SU-DHL-6 (cell line): ENCODE measurements around the gene SBF1.

Experiments used
- H2AFZ ChIP-seq: fragments of 200-600 bp; sonication (generic); 2 replicates; pipeline ENCODE4 v1.6.1; 2014; ENCODE audit warnings: low read depth, mild to moderate bottlenecking, moderate library complexity, mixed read lengths, antibody characterized with exemption, low read length; ENCODE audit not compliant: severe bottlenecking
- H3F3A ChIP-seq: fragments of 200-600 bp; shearing (Covaris generic); 2 replicates; pipeline ENCODE4 v1.6.0; 2016; ENCODE audit warnings: antibody characterized with exemption, mild to moderate bottlenecking; ENCODE audit not compliant: insufficient read depth
- H3K27ac ChIP-seq: fragments of 200-600 bp; sonication (generic); 2 replicates; pipeline ENCODE4 v1.5.1; 2016; ENCODE audit warnings: low read depth, mild to moderate bottlenecking, low read length, moderate library complexity, mixed read lengths
- H3K27me3 ChIP-seq: fragments of 200-600 bp; sonication (generic), shearing (Covaris generic); 2 replicates; pipeline ENCODE4 v1.6.0; 2014; ENCODE audit warnings: mild to moderate bottlenecking, low read length
- H3K36me3 ChIP-seq: fragments of 200-600 bp; sonication (generic); 2 replicates; pipeline ENCODE4 v1.6.1; 2014; ENCODE audit warnings: mild to moderate bottlenecking, low read length, mixed read lengths
- H3K4me2 ChIP-seq: fragments of 300-600, 200-600 bp; shearing (Covaris generic), sonication (generic); 2 replicates; pipeline ENCODE4 v1.6.0; 2014; ENCODE audit warnings: low read length, low read depth, mild to moderate bottlenecking; ENCODE audit not compliant: poor library complexity, severe bottlenecking
- H3K4me3 ChIP-seq: fragments of 200-600 bp; sonication (generic); 2 replicates; pipeline ENCODE4 v1.5.1; 2014; ENCODE audit warnings: antibody characterized with exemption, low read length, mild to moderate bottlenecking, mixed read lengths; ENCODE audit not compliant: insufficient read depth, poor library complexity, severe bottlenecking
- H3K79me2 ChIP-seq: fragments of 200-600 bp; sonication (generic); 2 replicates; pipeline ENCODE4 v1.6.1; 2014; ENCODE audit warnings: mild to moderate bottlenecking, low read length, moderate library complexity; ENCODE audit not compliant: insufficient read depth
- H3K9ac ChIP-seq: fragments of 200-600 bp; sonication (generic); 2 replicates; pipeline ENCODE4 v1.7.0; 2014; ENCODE audit warnings: mild to moderate bottlenecking, low read length
- H3K9me2 ChIP-seq: fragments of 200-600 bp; sonication (generic); replicated peaks from 2 replicates; pipeline ENCODE4 v1.6.1; 2014; ENCODE audit warnings: low read length; ENCODE audit not compliant: insufficient read depth
- H3K9me3 ChIP-seq: fragments of 200-600 bp; sonication (generic); 2 replicates; pipeline ENCODE4 v1.6.1; 2014; ENCODE audit warnings: low read length, mixed read lengths; ENCODE audit not compliant: insufficient read depth
- H4K20me1 ChIP-seq: fragments of 200-600 bp; sonication (generic); 2 replicates; pipeline ENCODE4 v1.6.1; 2014; ENCODE audit warnings: low read depth, mild to moderate bottlenecking, antibody characterized with exemption, low read length, moderate library complexity, mixed read lengths
- EZH2phosphoT487 ChIP-seq: fragments of 200-600 bp; sonication (generic), shearing (Covaris generic); conservative IDR thresholded peaks from 2 replicates; pipeline ENCODE4 v1.6.1; 2018; ENCODE audit warnings: mild to moderate bottlenecking, antibody characterized with exemption, low read length, moderate library complexity, mixed read lengths
- TF ChIP-seq, protein P1 (sequence below): fragments of 200-600 bp; sonication (generic); IDR thresholded peaks from one replicate; pipeline ENCODE4 v1.5.1; 2017; ENCODE audit warnings: antibody characterized with exemption, mild to moderate bottlenecking, low read length, moderate library complexity; ENCODE audit not compliant: insufficient read depth, poor library complexity, severe bottlenecking

Gene SBF1

DNA sequence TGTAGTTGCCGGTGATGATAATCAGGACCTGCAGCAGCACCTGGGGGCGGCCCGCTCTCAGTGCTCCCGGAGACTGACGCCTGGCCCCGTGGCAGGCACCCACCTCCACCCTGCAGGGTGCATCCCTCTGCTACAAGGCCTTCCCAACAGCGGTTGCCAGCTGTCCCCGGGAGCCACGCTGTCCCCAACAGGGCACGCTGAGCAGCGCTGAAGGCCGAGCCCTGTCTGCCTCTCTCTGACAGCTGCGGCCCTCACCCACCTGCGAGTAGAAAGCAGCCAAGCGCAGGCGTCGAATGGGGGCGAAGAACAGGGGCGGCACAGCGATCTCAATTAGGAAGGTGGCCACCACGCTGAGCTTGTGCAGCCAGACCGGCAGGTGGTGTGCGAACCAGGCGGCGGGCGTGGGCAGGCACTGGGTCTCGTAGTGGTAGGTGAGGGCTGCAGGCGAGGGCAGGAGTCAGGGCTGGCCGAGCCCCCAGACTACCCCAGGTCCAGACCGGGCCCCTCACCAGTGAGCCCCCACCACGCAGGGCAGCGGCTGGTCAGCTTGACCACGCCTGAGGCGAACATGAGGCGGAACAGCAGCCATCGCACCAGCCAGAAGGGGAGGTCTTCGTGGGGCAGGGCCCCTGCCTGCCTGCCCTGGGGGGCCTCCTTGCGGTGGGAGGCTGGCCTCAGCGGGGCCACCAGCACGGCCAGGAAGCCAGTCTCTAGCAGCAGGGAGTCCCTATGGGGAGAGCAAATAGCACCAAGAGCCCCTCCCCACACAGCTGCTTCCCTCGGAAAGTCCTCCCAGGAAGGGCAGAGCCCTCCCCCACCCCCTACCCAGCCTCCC, 31.2 kb upstream of the SBF1 start:
- Histone ChIP-seq H4K20me1 (no peaks in the 10 kb centered on the region), H3K79me2 (peaks cover 33% of the 10 kb centered on the region)

DNA sequence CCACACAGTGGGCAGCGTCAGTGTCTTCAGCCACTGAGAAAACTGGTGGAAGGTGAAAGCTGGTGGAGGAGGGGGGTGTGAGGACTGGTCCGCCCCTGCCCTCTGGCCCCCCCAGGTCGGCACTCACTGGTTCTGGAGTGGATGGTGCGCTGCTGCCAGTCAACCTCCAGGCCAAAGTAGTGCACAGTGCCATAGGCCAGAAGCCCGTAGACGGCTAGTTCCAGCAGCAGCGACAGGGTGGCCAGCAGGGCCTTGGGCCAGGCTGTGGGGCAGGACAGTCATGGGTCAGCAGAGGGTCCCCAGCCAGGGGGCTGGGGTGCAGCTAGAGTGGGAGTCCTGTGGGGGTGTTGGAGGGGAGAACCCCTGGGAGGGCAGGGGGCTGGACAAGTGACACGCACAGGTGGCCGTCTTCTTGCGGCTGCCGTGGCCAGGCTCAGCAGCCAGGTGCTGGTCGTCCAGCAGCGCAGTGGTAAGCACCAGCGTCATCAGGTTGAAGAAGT, 30.5 kb upstream of the SBF1 start:
- Histone ChIP-seq H4K20me1 (no peaks in the 10 kb centered on the region), H3K9me2 (no peaks in the 10 kb centered on the region), H3K9ac (no peak overlapping the region), H3F3A (peaks cover 9% of the 10 kb centered on the region), H2AFZ (no peak overlapping the region), H3K27me3 (no peaks in the 10 kb centered on the region), H3K4me2 (no peak overlapping the region), H3K27ac (no peak overlapping the region), H3K79me2 (peaks cover 26% of the 10 kb centered on the region), H3K36me3 (no peaks in the 10 kb centered on the region), H3K9me3 (no peaks in the 10 kb centered on the region), H3K4me3 (no peak overlapping the region)
- no peak for TF ChIP-seq EZH2phosphoT487
- TF ChIP-seq, protein P1, sequence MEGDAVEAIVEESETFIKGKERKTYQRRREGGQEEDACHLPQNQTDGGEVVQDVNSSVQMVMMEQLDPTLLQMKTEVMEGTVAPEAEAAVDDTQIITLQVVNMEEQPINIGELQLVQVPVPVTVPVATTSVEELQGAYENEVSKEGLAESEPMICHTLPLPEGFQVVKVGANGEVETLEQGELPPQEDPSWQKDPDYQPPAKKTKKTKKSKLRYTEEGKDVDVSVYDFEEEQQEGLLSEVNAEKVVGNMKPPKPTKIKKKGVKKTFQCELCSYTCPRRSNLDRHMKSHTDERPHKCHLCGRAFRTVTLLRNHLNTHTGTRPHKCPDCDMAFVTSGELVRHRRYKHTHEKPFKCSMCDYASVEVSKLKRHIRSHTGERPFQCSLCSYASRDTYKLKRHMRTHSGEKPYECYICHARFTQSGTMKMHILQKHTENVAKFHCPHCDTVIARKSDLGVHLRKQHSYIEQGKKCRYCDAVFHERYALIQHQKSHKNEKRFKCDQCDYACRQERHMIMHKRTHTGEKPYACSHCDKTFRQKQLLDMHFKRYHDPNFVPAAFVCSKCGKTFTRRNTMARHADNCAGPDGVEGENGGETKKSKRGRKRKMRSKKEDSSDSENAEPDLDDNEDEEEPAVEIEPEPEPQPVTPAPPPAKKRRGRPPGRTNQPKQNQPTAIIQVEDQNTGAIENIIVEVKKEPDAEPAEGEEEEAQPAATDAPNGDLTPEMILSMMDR, result no peak

More for the DNA sequence above, 31.2 kb upstream of the SBF1 start:
- Histone ChIP-seq H3K36me3 (no peaks in the 10 kb centered on the region), H3K4me3 (peak overlapping the region; percentile 86), H2AFZ (no peak overlapping the region), H3K9ac (peak overlapping the region; percentile 93), H3K9me2 (no peaks in the 10 kb centered on the region), H3F3A (peaks cover 9% of the 10 kb centered on the region), H3K27ac (no peak overlapping the region), H3K4me2 (peak overlapping the region; percentile 85), H3K27me3 (no peaks in the 10 kb centered on the region), H3K9me3 (no peaks in the 10 kb centered on the region)
- TF ChIP-seq, protein P1, result no peak
- TF ChIP-seq EZH2phosphoT487, result no peak

DNA sequence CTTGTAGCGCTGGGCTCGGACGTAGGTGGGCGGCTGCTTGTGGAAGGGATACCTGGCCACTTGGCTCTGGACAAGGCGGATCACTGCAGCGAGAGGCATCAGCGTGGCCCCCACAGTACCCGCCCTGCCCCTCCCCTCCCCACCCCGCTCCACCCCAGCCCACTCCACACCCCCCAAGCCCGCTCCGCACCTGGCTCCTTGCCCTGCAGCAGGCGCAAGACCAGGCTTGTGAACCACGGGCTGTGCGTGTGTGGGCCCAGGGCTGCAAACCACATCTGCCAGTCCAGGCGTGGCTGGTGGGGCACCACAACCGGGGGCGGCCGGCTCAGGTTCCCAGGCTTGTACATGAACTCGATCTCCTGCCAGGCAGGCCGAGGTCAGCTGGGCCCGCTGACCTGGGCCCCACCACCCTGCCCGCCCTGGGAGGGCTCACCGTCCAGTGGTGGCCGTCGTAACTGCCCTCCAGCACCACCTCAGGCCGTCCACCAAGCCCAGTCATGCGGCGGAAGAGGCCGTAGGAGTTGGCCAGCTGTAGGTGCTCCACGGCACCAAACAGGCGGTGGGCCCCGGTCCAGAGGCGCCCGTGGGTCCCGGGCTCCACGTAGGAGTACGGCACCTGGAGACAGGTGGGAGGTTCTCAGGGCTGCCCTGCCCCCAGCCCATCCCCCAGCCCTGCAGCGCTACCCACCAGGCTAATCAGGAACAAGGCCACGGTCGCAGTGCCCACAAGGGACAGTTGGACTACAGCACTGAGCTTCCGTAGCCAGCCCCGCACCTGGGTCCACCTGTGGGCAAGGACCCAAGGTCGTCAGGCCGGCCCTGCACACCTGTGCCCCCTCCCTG, 29.8 kb upstream of the SBF1 start:
- TF ChIP-seq, protein P1, result no peak
- no peak for TF ChIP-seq EZH2phosphoT487
- H3F3A ChIP-seq, result peaks cover 9% of the 10 kb centered on the region
- no peak overlapping the region for H3K4me2 ChIP-seq
- H3K4me3 ChIP-seq, result no peak overlapping the region
- H2AFZ ChIP-seq, result no peak overlapping the region
- no peaks in the 10 kb centered on the region for H3K36me3 ChIP-seq
- H3K27me3 ChIP-seq, result no peaks in the 10 kb centered on the region
- no peak overlapping the region for H3K27ac ChIP-seq
- H3K79me2 ChIP-seq, result peaks cover 19% of the 10 kb centered on the region
- H4K20me1 ChIP-seq, result no peaks in the 10 kb centered on the region
- no peaks in the 10 kb centered on the region for H3K9me3 ChIP-seq
- no peaks in the 10 kb centered on the region for H3K9me2 ChIP-seq
- H3K9ac ChIP-seq, result no peak overlapping the region
